Activated naive CD4-positive, alpha-beta T cell treated with anti-CD3 and anti-CD28 coated beads for 36 hours (primary cell): ENCODE measurements around the gene BLVRB. TPM values are rescaled to one million over a fixed set of nuclear protein-coding genes. Genes with fewer than 3 reads are reported as not detected.

Source experiments
- CTCF ChIA-PET: fragments of 350-600 bp; sonication (Branson Sonifier 250); formaldehyde crosslinking; loops from one replicate; lab custom pipeline; 2021; ENCODE audit warnings: antibody characterized with exemption; lab: Charles Lee
- DNase-seq: peaks from one replicate; pipeline ENCODE4 v3.0.0-alpha.2; 2020
- H3K27ac Mint-ChIP-seq: one replicate; pipeline ENCODE4 v1.8.0; 2021; ENCODE audit warnings: mild to moderate bottlenecking, mixed read lengths
- H3K27me3 Mint-ChIP-seq: one replicate; pipeline ENCODE4 v1.8.0; 2021; ENCODE audit warnings: low read depth, mixed read lengths
- H3K36me3 Mint-ChIP-seq: one replicate; pipeline ENCODE4 v1.8.0; 2021; ENCODE audit warnings: low read depth, mixed read lengths
- H3K4me1 Mint-ChIP-seq: one replicate; pipeline ENCODE4 v1.8.0; 2021; ENCODE audit warnings: low read depth, mixed read lengths
- H3K4me3 Mint-ChIP-seq: one replicate; pipeline ENCODE4 v1.8.0; 2021; ENCODE audit warnings: mild to moderate bottlenecking, moderate library complexity, mixed read lengths
- H3K9me3 Mint-ChIP-seq: one replicate; pipeline ENCODE4 v1.8.0; 2021; ENCODE audit warnings: mixed read lengths
- intact Hi-C: fragments of 100-400 bp; cut with micrococcal nuclease; formaldehyde crosslinking; loops from one replicate; pipeline ENCODE4 v1.15.1; 2023
- total RNA-seq, 2 experiments: library from RNA; stranded (reverse); gene quantifications; one replicate each; pipeline ENCODE4 v1.2.3, GENCODE V29; 2021

The BLVRB gene
- total RNA-seq, 2 experiments from 2014 or later: 29.4 to 30.2 TPM

GRCh38 chr19:40419066-40419612, 46.4 kb downstream of the BLVRB start:
- intact Hi-C loops: no loop called here
- no peaks in the 10 kb centered on the region for H3K9me3 Mint-ChIP-seq
- H3K4me3 Mint-ChIP-seq: no peak overlapping the region
- CTCF ChIA-PET: interaction anchor here (0.6 to 2.8 kb wide), 4 partner anchors 15 to 124 kb away, joined by 3 to 15 read pairs (median 3); no protein-coding TSS in a partner anchor
- H3K27ac Mint-ChIP-seq: no peak overlapping the region
- H3K36me3 Mint-ChIP-seq: peaks cover 5% of the 10 kb centered on the region
- no peaks in the 10 kb centered on the region for H3K27me3 Mint-ChIP-seq
- H3K4me1 Mint-ChIP-seq: peaks cover 22% of the 10 kb centered on the region
- no peak for DNase-seq

- H3K36me3 Mint-ChIP-seq: peaks cover 5% of the 10 kb centered on the region
- H3K27me3 Mint-ChIP-seq: no peaks in the 10 kb centered on the region
- no peak overlapping the region for H3K27ac Mint-ChIP-seq
- peaks cover 16% of the 10 kb centered on the region for H3K4me1 Mint-ChIP-seq
- H3K9me3 Mint-ChIP-seq: no peaks in the 10 kb centered on the region
- intact Hi-C loops: no loop called here
- DNase-seq: no peak
- no peak overlapping the region for H3K4me3 Mint-ChIP-seq
- CTCF ChIA-PET: interaction anchor here (0.6 kb wide), 1 partner anchor 304 kb away, joined by 3 read pairs; no protein-coding TSS in a partner anchor
Measured at GRCh38 chr19:40418040-40418439, 47.5 kb downstream of the BLVRB start.

- intact Hi-C loops: no loop called here
- H3K27ac Mint-ChIP-seq: peak overlapping the region; percentile 34
- no peak for DNase-seq
- H3K9me3 Mint-ChIP-seq: no peaks in the 10 kb centered on the region
- H3K4me1 Mint-ChIP-seq: peaks cover 16% of the 10 kb centered on the region
- CTCF ChIA-PET: interaction anchor here (0.6 kb wide), 1 partner anchor 496 kb away, joined by 4 read pairs; no protein-coding TSS in a partner anchor
- peaks cover 5% of the 10 kb centered on the region for H3K36me3 Mint-ChIP-seq
- H3K4me3 Mint-ChIP-seq: no peak overlapping the region
- no peaks in the 10 kb centered on the region for H3K27me3 Mint-ChIP-seq
Measured at GRCh38 chr19:40417643-40417981, 47.9 kb downstream of the BLVRB start.

- H3K27ac Mint-ChIP-seq: peak overlapping the region; percentile 34
- H3K36me3 Mint-ChIP-seq: peaks cover 1% of the 10 kb centered on the region
- intact Hi-C loops: no loop called here
- CTCF ChIA-PET: interaction anchor here (0.6 kb wide), 1 partner anchor 496 kb away, joined by 4 read pairs; no protein-coding TSS in a partner anchor
- no peaks in the 10 kb centered on the region for H3K9me3 Mint-ChIP-seq
- no peak overlapping the region for H3K4me3 Mint-ChIP-seq
- no peaks in the 10 kb centered on the region for H3K27me3 Mint-ChIP-seq
- peaks cover 11% of the 10 kb centered on the region for H3K4me1 Mint-ChIP-seq
- DNase-seq: peak; percentile 40
Measured at GRCh38 chr19:40416918-40417642, 48.5 kb downstream of the BLVRB start.

- no peaks in the 10 kb centered on the region for H3K36me3 Mint-ChIP-seq
- H3K27ac Mint-ChIP-seq: no peak overlapping the region
- no peaks in the 10 kb centered on the region for H3K9me3 Mint-ChIP-seq
- no peak overlapping the region for H3K4me3 Mint-ChIP-seq
- CTCF ChIA-PET: interaction anchor here (1.2 kb wide), 1 partner anchor 219 kb away, joined by 4 read pairs; no protein-coding TSS in a partner anchor
- H3K4me1 Mint-ChIP-seq: peaks cover 10% of the 10 kb centered on the region
- no peak for DNase-seq
- no peaks in the 10 kb centered on the region for H3K27me3 Mint-ChIP-seq
- intact Hi-C loops: no loop called here
Measured at GRCh38 chr19:40415768-40416167, 49.8 kb downstream of the BLVRB start.

- CTCF ChIA-PET: interaction anchor here (1.2 to 1.4 kb wide), 3 partner anchors 10 to 220 kb away, joined by 3 to 4 read pairs (median 3); no protein-coding TSS in a partner anchor
- no peak for DNase-seq
- Mint-ChIP-seq H3K27ac (no peak overlapping the region), H3K4me1 (peaks cover 9% of the 10 kb centered on the region), H3K4me3 (no peak overlapping the region), H3K9me3 (no peaks in the 10 kb centered on the region), H3K27me3 (no peaks in the 10 kb centered on the region), H3K36me3 (no peaks in the 10 kb centered on the region)
- intact Hi-C loops: no loop called here
Measured at GRCh38 chr19:40414542-40415535, 50.7 kb downstream of the BLVRB start.

- H3K36me3 Mint-ChIP-seq: no peaks in the 10 kb centered on the region
- H3K9me3 Mint-ChIP-seq: no peaks in the 10 kb centered on the region
- intact Hi-C loops: no loop called here
- H3K27me3 Mint-ChIP-seq: no peaks in the 10 kb centered on the region
- no peak within 1 kb of the TSS for H3K4me3 Mint-ChIP-seq
- peaks cover 9% of the 10 kb centered on the region for H3K4me1 Mint-ChIP-seq
- H3K27ac Mint-ChIP-seq: no peak within 1 kb of the TSS
- CTCF ChIA-PET: interaction anchor here (0.7 to 1.4 kb wide), 2 partner anchors 11 to 256 kb away, joined by 3 read pairs; no protein-coding TSS in a partner anchor
- DNase-seq: no peak
Measured at GRCh38 chr19:40413291-40413845, 52.2 kb downstream of the BLVRB start, which contains the start of gene PRX. Gene PRX (minus strand): TSS chr19:40413378. CDS start chr19:40407932, 5,446 bp downstream.

GRCh38 chr19:40412866-40413265, 52.7 kb downstream of the BLVRB start:
- no peaks in the 10 kb centered on the region for H3K9me3 Mint-ChIP-seq
- H3K4me1 Mint-ChIP-seq: peaks cover 9% of the 10 kb centered on the region
- intact Hi-C loops: no loop called here
- no peaks in the 10 kb centered on the region for H3K36me3 Mint-ChIP-seq
- CTCF ChIA-PET: interaction anchor here (0.6 to 0.7 kb wide), 2 partner anchors 256 to 928 kb away, joined by 3 to 4 read pairs; no protein-coding TSS in a partner anchor
- no peaks in the 10 kb centered on the region for H3K27me3 Mint-ChIP-seq
- no peak for DNase-seq
- H3K4me3 Mint-ChIP-seq: no peak overlapping the region
- H3K27ac Mint-ChIP-seq: no peak overlapping the region

- Mint-ChIP-seq H3K4me3 (no peak overlapping the region), H3K27me3 (no peaks in the 10 kb centered on the region), H3K36me3 (no peaks in the 10 kb centered on the region), H3K27ac (no peak overlapping the region), H3K4me1 (peaks cover 5% of the 10 kb centered on the region), H3K9me3 (no peaks in the 10 kb centered on the region)
- no peak for DNase-seq
- intact Hi-C loops: no loop called here
- CTCF ChIA-PET: interaction anchor here (0.6 to 3.0 kb wide), 3 partner anchors 9 to 927 kb away, joined by 3 to 14 read pairs (median 4); no protein-coding TSS in a partner anchor
Measured at GRCh38 chr19:40411958-40412499, 53.5 kb downstream of the BLVRB start.

GRCh38 chr19:40411125-40411842, 54.3 kb downstream of the BLVRB start:
- peaks cover 2% of the 10 kb centered on the region for H3K4me1 Mint-ChIP-seq
- H3K27me3 Mint-ChIP-seq: no peaks in the 10 kb centered on the region
- no peaks in the 10 kb centered on the region for H3K9me3 Mint-ChIP-seq
- CTCF ChIA-PET: interaction anchor here (3.0 kb wide), 1 partner anchor 10 kb away, joined by 14 read pairs; no protein-coding TSS in a partner anchor
- no peak overlapping the region for H3K27ac Mint-ChIP-seq
- H3K4me3 Mint-ChIP-seq: no peak overlapping the region
- DNase-seq: no peak
- intact Hi-C loops: no loop called here
- no peaks in the 10 kb centered on the region for H3K36me3 Mint-ChIP-seq

GRCh38 chr19:40410030-40410389, 55.5 kb downstream of the BLVRB start:
- CTCF ChIA-PET: interaction anchor here (1.3 to 3.0 kb wide), 2 partner anchors 11 to 16 kb away, joined by 3 to 14 read pairs; partner anchors contain the start of gene SERTAD1
- H3K36me3 Mint-ChIP-seq: no peaks in the 10 kb centered on the region
- no peak overlapping the region for H3K27ac Mint-ChIP-seq
- peaks cover 2% of the 10 kb centered on the region for H3K4me1 Mint-ChIP-seq
- no peak overlapping the region for H3K4me3 Mint-ChIP-seq
- H3K27me3 Mint-ChIP-seq: no peaks in the 10 kb centered on the region
- H3K9me3 Mint-ChIP-seq: no peaks in the 10 kb centered on the region
- DNase-seq: no peak
- intact Hi-C loops: no loop called here
